C4-2B (cell line): ENCODE data around the gene PDE1A.

ENCODE experiments used
- ZFX ChIP-seq: fragments of 450-650 bp; IDR thresholded peaks from 2 replicates; pipeline ENCODE4 v1.6.1; 2017
- TF ChIP-seq, protein P1 (sequence below): fragments of 450-650 bp; conservative IDR thresholded peaks from 2 replicates; pipeline ENCODE4 v1.5.1; 2017; ENCODE audit warnings: mild to moderate bottlenecking

DNA sequence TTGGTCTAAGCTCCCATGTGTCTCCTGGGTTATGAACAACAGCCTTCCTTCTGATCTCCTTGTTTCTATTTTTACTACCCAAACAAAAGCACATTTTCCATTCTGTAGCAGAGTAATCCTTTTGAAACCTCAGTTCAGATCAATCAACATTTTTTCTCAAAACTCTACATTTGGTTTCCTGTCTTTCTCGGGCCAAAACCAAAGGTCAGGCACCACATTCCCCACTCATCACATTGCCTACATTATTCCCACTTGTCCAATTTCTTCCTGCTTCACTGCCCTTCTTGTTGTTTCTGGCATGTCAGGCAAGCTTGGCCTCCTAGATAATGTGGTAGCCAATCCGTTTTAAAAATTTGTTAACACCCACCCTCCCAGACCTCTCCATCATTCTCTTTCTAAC lies 244.4 kb downstream of the PDE1A start:
- TF ChIP-seq, protein P1, sequence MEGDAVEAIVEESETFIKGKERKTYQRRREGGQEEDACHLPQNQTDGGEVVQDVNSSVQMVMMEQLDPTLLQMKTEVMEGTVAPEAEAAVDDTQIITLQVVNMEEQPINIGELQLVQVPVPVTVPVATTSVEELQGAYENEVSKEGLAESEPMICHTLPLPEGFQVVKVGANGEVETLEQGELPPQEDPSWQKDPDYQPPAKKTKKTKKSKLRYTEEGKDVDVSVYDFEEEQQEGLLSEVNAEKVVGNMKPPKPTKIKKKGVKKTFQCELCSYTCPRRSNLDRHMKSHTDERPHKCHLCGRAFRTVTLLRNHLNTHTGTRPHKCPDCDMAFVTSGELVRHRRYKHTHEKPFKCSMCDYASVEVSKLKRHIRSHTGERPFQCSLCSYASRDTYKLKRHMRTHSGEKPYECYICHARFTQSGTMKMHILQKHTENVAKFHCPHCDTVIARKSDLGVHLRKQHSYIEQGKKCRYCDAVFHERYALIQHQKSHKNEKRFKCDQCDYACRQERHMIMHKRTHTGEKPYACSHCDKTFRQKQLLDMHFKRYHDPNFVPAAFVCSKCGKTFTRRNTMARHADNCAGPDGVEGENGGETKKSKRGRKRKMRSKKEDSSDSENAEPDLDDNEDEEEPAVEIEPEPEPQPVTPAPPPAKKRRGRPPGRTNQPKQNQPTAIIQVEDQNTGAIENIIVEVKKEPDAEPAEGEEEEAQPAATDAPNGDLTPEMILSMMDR: no peak
- no peak for TF ChIP-seq ZFX
